GM12878 (cell line): Measurements from ENCODE around the gene TPRN. TPM values are rescaled to one million over a fixed set of nuclear protein-coding genes. Genes with fewer than 3 reads are reported as not detected.
A peak's percentile ranks its signal among the peaks of the same experiment; 100 is the strongest.

ENCODE experiments used
- ATAC-seq: fragments of 200-7000 bp; cut with Tn5 transposase; 3 replicates; pipeline ENCODE4 v1.9.1; 2020; ENCODE audit warnings: mild to moderate bottlenecking, moderate library complexity
- BruUV-seq: library from RNA; stranded (reverse); fragments of 400-500 nt; replicated peaks from 2 replicates; lab custom pipeline; 2021; lab: Mats Ljungman, UMichigan
- CTCF ChIA-PET: fragments of 300-600 bp; sonication (Branson Sonifier 250); formaldehyde crosslinking; extraction: SDS; loops from one replicate; lab custom pipeline; 2021; ENCODE audit warnings: inconsistent platforms; lab: Yijun Ruan, JAX
- POLR2A ChIA-PET: fragments of 350-600 bp; formaldehyde crosslinking; extraction: SDS; loops from one replicate; lab custom pipeline; 2021; ENCODE audit warnings: inconsistent platforms; lab: Charles Lee
- RAD21 ChIA-PET: fragments of 300-600 bp; sonication (Branson Sonifier 250); formaldehyde crosslinking; loops from one replicate; lab custom pipeline; 2023; ENCODE audit warnings: antibody characterized with exemption; ENCODE audit not compliant: unreplicated experiment; lab: Charles Lee
- SMC1A ChIA-PET: fragments of 300-600 bp; sonication (Branson Sonifier 250); formaldehyde crosslinking; loops from one replicate; lab custom pipeline; 2023; ENCODE audit not compliant: unreplicated experiment, uncharacterized antibody; lab: Charles Lee
- DNase-seq: peaks from one replicate; pipeline ENCODE4 v3.0.0-alpha.2; 2011; ENCODE audit warnings: low read depth, low spot score
- FAIRE-seq: peaks from 3 replicates; lab custom pipeline; 2011; peaks lifted over from hg19 to GRCh38; lab: Jason Lieb, UNC
- H2AFZ ChIP-seq: 2 replicates; pipeline ENCODE4 v1.6.0; 2011; ENCODE audit warnings: low read depth, low read length, control low read depth; ENCODE audit not compliant: control insufficient read depth
- H3K27ac ChIP-seq: 2 replicates; pipeline ENCODE4 v1.5.1; 2011; ENCODE audit warnings: control low read depth; ENCODE audit not compliant: control insufficient read depth, insufficient read depth
- H3K27me3 ChIP-seq, 2 experiments: replicated peaks in 1 of 2; 2 replicates each; pipeline versions ENCODE4 v1.6.0 to v1.6.1; 2011; ENCODE audit warnings: low read length in 1 of 2; ENCODE audit not compliant: control insufficient read depth in 2 of 2, insufficient read depth in 2 of 2
- H3K36me3 ChIP-seq, 2 experiments: 2 replicates each; pipeline ENCODE4 v1.5.1; 2011; ENCODE audit warnings: low read length in 1 of 2; ENCODE audit not compliant: control insufficient read depth in 2 of 2, insufficient read depth in 2 of 2
- H3K4me1 ChIP-seq: 2 replicates; pipeline ENCODE4 v1.6.1; 2011; ENCODE audit warnings: mild to moderate bottlenecking, low read length, moderate library complexity, mixed read lengths; ENCODE audit not compliant: control insufficient read depth, insufficient read depth
- H3K4me2 ChIP-seq: 2 replicates; pipeline ENCODE4 v1.6.0; 2011; ENCODE audit warnings: control low read depth; ENCODE audit not compliant: control insufficient read depth, insufficient read depth
- H3K4me3 ChIP-seq: fragments of 200-600 bp; sonication (generic); 2 replicates; pipeline ENCODE4 v1.5.1; 2016
- H3K79me2 ChIP-seq: 2 replicates; pipeline ENCODE4 v1.6.0; 2011; ENCODE audit warnings: low read length; ENCODE audit not compliant: control insufficient read depth, insufficient read depth
- H3K9ac ChIP-seq: 2 replicates; pipeline ENCODE4 v1.8.0; 2011; ENCODE audit warnings: low read length, control low read depth, mixed read lengths; ENCODE audit not compliant: control insufficient read depth, insufficient read depth
- H3K9me3 ChIP-seq: replicated peaks from 3 replicates; pipeline ENCODE4 v1.5.1; 2011; ENCODE audit warnings: mild to moderate bottlenecking, low read length; ENCODE audit not compliant: control insufficient read depth, insufficient read depth
- H4K20me1 ChIP-seq: 2 replicates; pipeline ENCODE4 v1.6.0; 2011; ENCODE audit not compliant: control insufficient read depth, insufficient read depth
- BRCA1 ChIP-seq: IDR thresholded peaks from 2 replicates; pipeline ENCODE4 v1.6.1; 2011; ENCODE audit warnings: low read depth, low read length, improper control_type of control experiment
- KDM1A ChIP-seq: fragments of 200-600 bp; sonication (generic); IDR thresholded peaks from 2 replicates; pipeline ENCODE4 v1.6.1; 2016; ENCODE audit warnings: borderline replicate concordance
- MEF2B ChIP-seq: fragments of 450-650 bp; IDR thresholded peaks from 2 replicates; pipeline ENCODE4 v1.6.1; 2018; ENCODE audit warnings: mild to moderate bottlenecking, moderate library complexity; ENCODE audit not compliant: partially characterized antibody, poor library complexity, severe bottlenecking
- NFYA ChIP-seq: IDR thresholded peaks from 2 replicates; pipeline ENCODE4 v1.6.1; 2011; ENCODE audit warnings: low read depth, mild to moderate bottlenecking, low read length, improper control_type of control experiment, borderline replicate concordance
- SMAD5 ChIP-seq: IDR thresholded peaks from 2 replicates; pipeline ENCODE4 v1.6.1; 2016; ENCODE audit warnings: antibody characterized with exemption, low read depth
- TCF3 ChIP-seq: IDR thresholded peaks from 2 replicates; pipeline ENCODE4 v1.6.1; 2012; ENCODE audit warnings: low read depth, mild to moderate bottlenecking, low read length, borderline replicate concordance; ENCODE audit not compliant: insufficient read depth
- ZBTB33 ChIP-seq: fragments of 450-650 bp; IDR thresholded peaks from 2 replicates; pipeline ENCODE4 v1.6.1; 2017; ENCODE audit warnings: mild to moderate bottlenecking
- WGBS: methylation state at CpG from one replicate; pipeline ENCODE4 v1.1.6; 2016; ENCODE audit warnings: low lambda C conversion rate; ENCODE audit not compliant: insufficient replicate concordance, insufficient coverage; ENCODE audit errors: missing lambda C conversion rate; 5-methylcytosine and 5-hydroxymethylcytosine counted together
- in situ Hi-C: fragments of 300-500 bp; cut with MboI; formaldehyde crosslinking; loops from 9 replicates; pipeline ENCODE4 v1.14.3; 2018; ENCODE audit warnings: mixed read lengths
- intact Hi-C: fragments of 100-400 bp; cut with micrococcal nuclease; formaldehyde crosslinking; loops from one replicate; pipeline ENCODE4 v1.14.2; 2022; ENCODE audit not compliant: unreplicated experiment
- polyA plus RNA-seq, 11 experiments: library from polyadenylated mRNA; depleted of rRNA in 4 of 11; unstranded in 6 of 11; stranded (reverse) in 5 of 11; fragments of >200 nt; fragmentation: Nextera tagmentation in 4 of 11; fragmentation: Illumina TruSeq in 1 of 11; extraction: Ambion mirVana in 4 of 11; extraction: Trizol in 1 of 11; gene quantifications; 1 replicate in 1 of 11; 2 replicates in 10 of 11; pipeline versions ENCODE4 v1.2.1 to v1.2.3, GENCODE V29; 2011 to 2016; ENCODE audit warnings: inconsistent platforms in 2 of 11, missing spikeins in 2 of 11, low read depth in 1 of 11
- total RNA-seq, 4 experiments: library from RNA; depleted of rRNA in 3 of 4; stranded (reverse); fragments of >200 nt in 3 of 4; fragmentation: Illumina TruSeq in 1 of 4; extraction: Trizol in 1 of 4; gene quantifications; 2 replicates each; pipeline versions ENCODE4 v1.2.1 to v1.2.3, GENCODE V29; 2013 to 2021

The TPRN gene
- total and polyA plus RNA-seq, 10 of the 15 experiments (the other 5 are each of a cell fraction or from before 2014, with no cell fraction given): 0.18 to 19.5 (median 3.1) TPM

DNA sequence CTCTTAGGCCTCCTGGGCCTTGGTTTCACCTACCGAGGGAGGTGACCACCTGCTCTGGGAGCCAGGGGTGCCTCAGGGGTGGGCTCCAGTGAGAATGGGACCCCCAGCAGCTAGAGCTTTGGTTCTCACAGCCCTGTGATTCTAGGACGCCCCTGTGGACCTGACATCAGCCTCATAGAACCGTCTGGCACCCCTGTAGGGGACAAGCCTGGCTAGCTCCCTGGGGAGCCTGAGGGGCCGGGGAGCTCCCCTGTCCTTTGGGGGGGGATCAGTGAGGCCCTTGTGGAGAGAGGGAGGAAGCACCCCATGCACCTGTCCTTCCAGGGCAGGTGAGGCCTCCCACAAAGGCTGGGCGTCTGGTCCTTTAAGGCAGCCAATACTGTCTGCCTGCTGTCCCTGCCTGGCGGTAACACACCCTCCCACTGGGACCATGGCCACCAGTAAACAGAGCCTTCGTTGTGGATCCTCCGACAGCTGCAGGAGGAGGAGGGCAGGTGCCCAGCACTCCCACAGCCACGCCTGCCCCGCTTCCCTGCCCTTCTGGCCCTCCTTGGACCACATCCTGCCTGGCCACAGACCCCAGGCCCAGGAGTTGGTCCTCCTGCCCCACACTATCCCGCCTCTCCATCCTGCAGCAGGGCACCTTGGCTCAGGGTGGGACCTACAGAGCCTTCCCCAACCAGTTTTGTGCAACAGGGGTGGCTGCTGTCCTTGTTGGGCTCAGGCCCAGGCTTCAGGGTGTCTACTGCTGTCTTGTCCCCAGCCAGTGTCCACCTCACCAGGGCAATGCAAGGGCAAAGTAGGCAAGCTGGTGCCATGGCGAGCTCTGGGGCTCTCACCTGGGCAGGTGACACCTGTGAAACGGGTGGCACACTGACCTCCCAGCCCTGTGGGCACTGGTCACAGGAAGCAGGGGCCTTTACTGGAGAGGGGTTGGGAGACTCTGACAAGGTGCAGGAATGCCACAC is 37.5 kb upstream of the TPRN start:
- in situ Hi-C loops (no loop called here), intact Hi-C loops (loop anchor here (5.0 kb wide), 1 partner anchor 451 kb away; no protein-coding TSS in a partner anchor)
- Histone ChIP-seq H3K79me2 (peaks cover 24% of the 10 kb centered on the region), H2AFZ (no peak overlapping the region), H3K36me3 (peaks cover 3 to 10% of the 10 kb centered on the region in 2 experiments), H3K9me3 (no peaks in the 10 kb centered on the region), H3K27ac (no peak overlapping the region), H3K27me3 (no peaks in the 10 kb centered on the region), H3K4me1 (peaks cover 35% of the 10 kb centered on the region), H3K4me3 (no peak overlapping the region), H3K4me2 (0 out of 2 replicates have a peak overlapping the region, but pooled peaks have one; percentile 17), H3K9ac (no peak overlapping the region), H4K20me1 (peaks cover 4% of the 10 kb centered on the region; the same call in 1 of the 2 replicates)
- CTCF ChIA-PET: interaction anchor here (0.8 to 5.3 kb wide), 20 partner anchors 13 to 290 kb away, joined by 3 to 52 read pairs (median 4); partner anchors contain the start of genes ANAPC2, CYSRT1, EXD3 and NOXA1
- no TSS peak for BruUV-seq
- SMC1A ChIA-PET: interaction anchor here (0.9 to 2.4 kb wide), 5 partner anchors 18 to 169 kb away, joined by 3 to 6 read pairs (median 4); partner anchors contain the start of gene TOR4A
- DNase-seq (no peak), FAIRE-seq (no peak), ATAC-seq (no peak)
- POLR2A ChIA-PET: interaction anchor here (1.5 to 9.2 kb wide), 4 partner anchors 15 to 155 kb away, joined by 7 to 112 read pairs (median 11); partner anchors contain the start of genes CYSRT1, NELFB, RNF208 and SSNA1
- TF ChIP-seq ZBTB33: 0 out of 2 replicates have a peak, but pooled peaks have one; percentile 44
- TF ChIP-seq TCF3: no peak
- TF ChIP-seq NFYA: no peak
- TF ChIP-seq KDM1A: no peak
- TF ChIP-seq SMAD5: no peak
- TF ChIP-seq MEF2B: peak; percentile 13
- TF ChIP-seq BRCA1: no peak
- RAD21 ChIA-PET: interaction anchor here (0.9 to 4.6 kb wide), 8 partner anchors 14 to 110 kb away, joined by 3 to 20 read pairs (median 4); partner anchors contain the start of genes ANAPC2, SSNA1 and TOR4A
- 66% methylated on average over 13 of the region's 13 CpGs for WGBS
